PC-3 (cell line): ENCODE data around the gene FMO2.

ENCODE experiments used
- CTCF ChIP-seq: fragments of 300-600 bp; sonication (generic); conservative IDR thresholded peaks from 2 replicates; pipeline ENCODE4 v1.5.1; 2017; ENCODE audit warnings: antibody characterized with exemption, low read depth, mild to moderate bottlenecking, low read length
- EZH2 ChIP-seq: fragments of 300-600 bp; sonication (generic); IDR thresholded peaks from one replicate; pipeline ENCODE4 v1.6.1; 2017; ENCODE audit warnings: antibody characterized with exemption, mild to moderate bottlenecking, low read length; ENCODE audit not compliant: unreplicated experiment

GRCh38 chr1:171251042-171251951 lies 66.2 kb downstream of the FMO2 start:
- peak; percentile 91 for TF ChIP-seq CTCF
- no peak for TF ChIP-seq EZH2
